B cell (primary cell): ENCODE measurements around the gene GPR176.

Experiments
- EZH2 ChIP-seq: IDR thresholded peaks from 2 replicates; pipeline ENCODE4 v1.6.1; 2012; ENCODE audit warnings: borderline replicate concordance, low read depth, mild to moderate bottlenecking, moderate library complexity, low read length; ENCODE audit not compliant: insufficient read depth, poor library complexity, severe bottlenecking
- TF ChIP-seq, protein P1 (sequence below): fragments of 200-600 bp; IDR thresholded peaks from one replicate; pipeline ENCODE4 v1.8.0; 2022; ENCODE audit warnings: antibody characterized with exemption, mild to moderate bottlenecking

DNA sequence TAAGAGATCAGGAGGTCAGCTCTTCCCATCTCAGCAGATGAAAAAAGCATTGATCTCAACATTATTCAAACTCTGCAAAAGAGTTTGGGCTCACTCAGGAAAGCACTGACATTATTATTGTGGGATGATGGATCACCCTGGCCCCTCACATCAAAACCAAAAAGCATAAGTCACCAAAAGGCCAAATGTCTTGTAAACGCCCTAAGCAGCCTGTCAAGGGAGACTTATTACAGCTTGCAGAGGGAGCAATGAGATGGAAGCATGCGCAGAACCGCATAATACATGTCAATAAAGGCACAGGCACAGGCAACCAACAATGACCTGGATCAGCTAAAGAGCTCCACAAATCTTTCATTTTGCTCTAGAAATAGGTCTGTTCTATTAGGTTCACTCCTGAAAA, 142.0 kb downstream of the GPR176 start:
- TF ChIP-seq, protein P1, sequence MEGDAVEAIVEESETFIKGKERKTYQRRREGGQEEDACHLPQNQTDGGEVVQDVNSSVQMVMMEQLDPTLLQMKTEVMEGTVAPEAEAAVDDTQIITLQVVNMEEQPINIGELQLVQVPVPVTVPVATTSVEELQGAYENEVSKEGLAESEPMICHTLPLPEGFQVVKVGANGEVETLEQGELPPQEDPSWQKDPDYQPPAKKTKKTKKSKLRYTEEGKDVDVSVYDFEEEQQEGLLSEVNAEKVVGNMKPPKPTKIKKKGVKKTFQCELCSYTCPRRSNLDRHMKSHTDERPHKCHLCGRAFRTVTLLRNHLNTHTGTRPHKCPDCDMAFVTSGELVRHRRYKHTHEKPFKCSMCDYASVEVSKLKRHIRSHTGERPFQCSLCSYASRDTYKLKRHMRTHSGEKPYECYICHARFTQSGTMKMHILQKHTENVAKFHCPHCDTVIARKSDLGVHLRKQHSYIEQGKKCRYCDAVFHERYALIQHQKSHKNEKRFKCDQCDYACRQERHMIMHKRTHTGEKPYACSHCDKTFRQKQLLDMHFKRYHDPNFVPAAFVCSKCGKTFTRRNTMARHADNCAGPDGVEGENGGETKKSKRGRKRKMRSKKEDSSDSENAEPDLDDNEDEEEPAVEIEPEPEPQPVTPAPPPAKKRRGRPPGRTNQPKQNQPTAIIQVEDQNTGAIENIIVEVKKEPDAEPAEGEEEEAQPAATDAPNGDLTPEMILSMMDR, result no peak
- no peak for TF ChIP-seq EZH2
